K562 (cell line): Measurements from ENCODE around the gene TMEM217. TPM values are rescaled to one million over a fixed set of nuclear protein-coding genes. Genes with fewer than 3 reads are reported as not detected.

Experiments used
- ATF2 ChIP-seq: sonication (generic); formaldehyde crosslinking; IDR thresholded peaks from 2 replicates; pipeline ENCODE4 v1.8.1; 2022; ENCODE audit warnings: missing genetic modification reagents
- CBFA2T3 ChIP-seq: fragments of 450-650 bp; IDR thresholded peaks from 2 replicates; pipeline ENCODE4 v1.6.1; 2017
- CLOCK ChIP-seq: fragments of 250-450 bp; sonication (Bioruptor Pico); IDR thresholded peaks from 2 replicates; pipeline ENCODE4 v1.4.0; 2020; ENCODE audit warnings: mild to moderate bottlenecking, moderate library complexity, borderline replicate concordance
- ELF4 ChIP-seq: fragments of 450-650 bp; formaldehyde crosslinking; IDR thresholded peaks from 2 replicates; pipeline ENCODE4 v1.4.0; 2022; ENCODE audit warnings: missing genetic modification characterization
- FIP1L1 ChIP-seq: fragments of 200-400 bp; formaldehyde crosslinking; IDR thresholded peaks from 2 replicates; pipeline ENCODE4 v1.6.1; 2018; ENCODE audit warnings: mild to moderate bottlenecking, low read depth, low read length; ENCODE audit not compliant: poor library complexity, severe bottlenecking
- FOXP4 ChIP-seq: sonication (generic); formaldehyde crosslinking; IDR thresholded peaks from 2 replicates; pipeline ENCODE4 v1.8.0; 2022; ENCODE audit warnings: mild to moderate bottlenecking, missing genetic modification reagents, borderline replicate concordance
- LARP7 ChIP-seq: fragments of 450-650 bp; IDR thresholded peaks from 2 replicates; pipeline ENCODE4 v1.6.1; 2016
- LEF1 ChIP-seq: fragments of 450-650 bp; IDR thresholded peaks from 2 replicates; pipeline ENCODE4 v1.6.1; 2016; ENCODE audit warnings: mild to moderate bottlenecking
- MAFF ChIP-seq: IDR thresholded peaks from 2 replicates; pipeline ENCODE4 v1.6.1; 2012; ENCODE audit warnings: low read length, improper control_type of control experiment
- SMAD2 ChIP-seq: fragments of 150-350 bp; IDR thresholded peaks from 2 replicates; pipeline ENCODE4 v1.6.1; 2014; ENCODE audit warnings: low read depth, mild to moderate bottlenecking, low read length
- SMARCE1 ChIP-seq: fragments of 450-650 bp; IDR thresholded peaks from 2 replicates; pipeline ENCODE4 v1.7.1; 2016; ENCODE audit warnings: mild to moderate bottlenecking
- ZFP30 ChIP-seq: fragments of 250-450 bp; sonication (Bioruptor Pico); IDR thresholded peaks from 2 replicates; pipeline ENCODE4 v1.8.0; 2022; ENCODE audit warnings: moderate library complexity, mild to moderate bottlenecking, inconsistent platforms, borderline replicate concordance
- ZNF24 ChIP-seq: fragments of 450-650 bp; IDR thresholded peaks from 2 replicates; pipeline ENCODE4 v1.6.1; 2016
- ZNF584 ChIP-seq: fragments of 200-800 bp; sonication (Bioruptor generic); IDR thresholded peaks from 2 replicates; pipeline ENCODE4 v1.6.1; 2016; ENCODE audit warnings: low read depth, mild to moderate bottlenecking, missing genetic modification characterization, missing compliant biosample characterization
- ZNF586 ChIP-seq: fragments of 450-650 bp; formaldehyde crosslinking; conservative IDR thresholded peaks from 2 replicates; pipeline ENCODE4 v1.4.0; 2020; ENCODE audit warnings: mild to moderate bottlenecking, moderate library complexity
- ZNF589 ChIP-seq: fragments of 200-800 bp; sonication (Bioruptor generic); IDR thresholded peaks from 2 replicates; pipeline ENCODE4 v1.6.1; 2016; ENCODE audit warnings: low read depth, missing genetic modification characterization, missing compliant biosample characterization
- ZSCAN29 ChIP-seq: fragments of 450-650 bp; IDR thresholded peaks from 2 replicates; pipeline ENCODE4 v1.6.1; 2017
- polyA plus RNA-seq, 8 experiments: library from polyadenylated mRNA; depleted of rRNA in 4 of 8; stranded (reverse) in 5 of 8; unstranded in 3 of 8; fragments of >200 nt; fragmentation: Nextera tagmentation in 2 of 8; fragmentation: Illumina TruSeq in 1 of 8; extraction: Ambion mirVana in 2 of 8; extraction: Trizol in 1 of 8; gene quantifications; 2 replicates each; pipeline versions ENCODE4 v1.2.1 to v1.2.3, GENCODE V29; 2011 to 2014; ENCODE audit warnings: inconsistent platforms in 1 of 8, missing spikeins in 1 of 8
- total RNA-seq, 7 experiments: library from RNA; depleted of rRNA in 6 of 7; stranded (reverse); fragments of >200 nt in 6 of 7; fragmentation: Illumina TruSeq in 2 of 7; extraction: Trizol in 2 of 7; gene quantifications; 2 replicates each; pipeline versions ENCODE4 v1.2.1 to v1.2.3, GENCODE V29; 2011 to 2021; ENCODE audit warnings: low replicate concordance in 1 of 7
- TF ChIP-seq, protein P1 (sequence below), 2 experiments: fragments of 450-650 bp in 1 of 2; sonication (generic) in 1 of 2; formaldehyde crosslinking; conservative IDR thresholded peaks; 2 replicates each; pipeline versions ENCODE4 v1.4.0 to v1.8.1; 2020 to 2022; ENCODE audit warnings: mild to moderate bottlenecking in 1 of 2, missing genetic modification reagents in 1 of 2
- TF ChIP-seq, protein P2 (sequence below): fragments of 450-650 bp; formaldehyde crosslinking; IDR thresholded peaks from 2 replicates; pipeline ENCODE4 v1.4.0; 2020; ENCODE audit warnings: mild to moderate bottlenecking, mixed read lengths

Gene TMEM217
- total and polyA plus RNA-seq, 9 of the 15 experiments (the other 6 are each of a cell fraction or from before 2014, with no cell fraction given) = 1.3 to 8.0 (median 1.9) TPM

- TF ChIP-seq ATF2 (no peak), ZNF24 (0 out of 2 replicates have a peak, but pooled peaks have one; percentile 40), SMAD2 (no peak), LEF1 (peak; percentile 71), LARP7 (peak; percentile 100), FOXP4 (no peak), MAFF (peak; percentile 34; the same call in 1 of the 2 replicates), CBFA2T3 (peak; percentile 29), ELF4 (CRISPR knock-in tag) (peak; percentile 80), CLOCK (CRISPR knock-in tag) (no peak), ZNF584 (CRISPR knock-in tag) (0 out of 2 replicates have a peak, but pooled peaks have one; percentile 22), FIP1L1 (no peak), ZSCAN29 (peak; percentile 58; the same call in 1 of the 2 replicates), ZNF589 (CRISPR knock-in tag) (no peak; the same call in 1 of the 2 replicates), ZFP30 (no peak), ZNF586 (no peak), SMARCE1 (peak; percentile 91)
- TF ChIP-seq, protein P1, sequence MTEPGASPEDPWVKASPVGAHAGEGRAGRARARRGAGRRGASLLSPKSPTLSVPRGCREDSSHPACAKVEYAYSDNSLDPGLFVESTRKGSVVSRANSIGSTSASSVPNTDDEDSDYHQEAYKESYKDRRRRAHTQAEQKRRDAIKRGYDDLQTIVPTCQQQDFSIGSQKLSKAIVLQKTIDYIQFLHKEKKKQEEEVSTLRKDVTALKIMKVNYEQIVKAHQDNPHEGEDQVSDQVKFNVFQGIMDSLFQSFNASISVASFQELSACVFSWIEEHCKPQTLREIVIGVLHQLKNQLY (CRISPR knock-in tag; conservative IDR thresholded peaks at IDR 0.05) = no peak
- TF ChIP-seq, protein P2, sequence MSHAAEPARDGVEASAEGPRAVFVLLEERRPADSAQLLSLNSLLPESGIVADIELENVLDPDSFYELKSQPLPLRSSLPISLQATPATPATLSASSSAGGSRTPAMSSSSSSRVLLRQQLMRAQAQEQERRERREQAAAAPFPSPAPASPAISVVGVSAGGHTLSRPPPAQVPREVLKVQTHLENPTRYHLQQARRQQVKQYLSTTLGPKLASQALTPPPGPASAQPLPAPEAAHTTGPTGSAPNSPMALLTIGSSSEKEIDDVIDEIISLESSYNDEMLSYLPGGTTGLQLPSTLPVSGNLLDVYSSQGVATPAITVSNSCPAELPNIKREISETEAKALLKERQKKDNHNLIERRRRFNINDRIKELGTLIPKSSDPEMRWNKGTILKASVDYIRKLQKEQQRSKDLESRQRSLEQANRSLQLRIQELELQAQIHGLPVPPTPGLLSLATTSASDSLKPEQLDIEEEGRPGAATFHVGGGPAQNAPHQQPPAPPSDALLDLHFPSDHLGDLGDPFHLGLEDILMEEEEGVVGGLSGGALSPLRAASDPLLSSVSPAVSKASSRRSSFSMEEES (CRISPR knock-in tag) = no peak
Measured at GRCh38 chr6:37204014-37204751, 53.8 kb downstream of the TMEM217 start (continued).
